H1 (cell line): ENCODE measurements around the gene CAMSAP3. TPM values are rescaled to one million over a fixed set of nuclear protein-coding genes. Genes with fewer than 3 reads are reported as not detected.

Source experiments
- CTCF ChIA-PET: fragments of 300-600 bp; sonication (Branson Sonifier 250); formaldehyde crosslinking; loops from one replicate; lab custom pipeline; 2021; ENCODE audit not compliant: partially characterized antibody; lab: Charles Lee
- POLR2A ChIA-PET: fragments of 300-600 bp; sonication (Branson Sonifier 250); formaldehyde crosslinking; loops from one replicate; lab custom pipeline; 2021; ENCODE audit warnings: inconsistent platforms; ENCODE audit not compliant: partially characterized antibody; lab: Charles Lee
- DNase-seq, 2 experiments: peaks; one replicate each; pipeline versions ENCODE4 v3.0.0 to v3.0.0-alpha.2; 2010 to 2022; ENCODE audit warnings: low spot score in 2 of 2, low read depth in 1 of 2, mixed read lengths in 1 of 2
- FAIRE-seq: peaks from 2 replicates; lab custom pipeline; 2011; peaks lifted over from hg19 to GRCh38; lab: Jason Lieb, UNC
- H2AFZ ChIP-seq: 2 replicates; pipeline ENCODE4 v1.8.1; 2012; ENCODE audit warnings: low read length, inconsistent platforms
- H2AK5ac ChIP-seq: 2 replicates; pipeline ENCODE4 v1.6.1; 2013; ENCODE audit warnings: low read depth, low read length
- H2BK120ac ChIP-seq: replicated peaks from 2 replicates; pipeline ENCODE3; 2013; ENCODE audit warnings: low read depth, low read length, inconsistent platforms
- H2BK12ac ChIP-seq: 2 replicates; pipeline ENCODE4 v1.6.1; 2013; ENCODE audit warnings: low read depth, low read length
- H2BK15ac ChIP-seq: 2 replicates; pipeline ENCODE4 v1.6.1; 2013; ENCODE audit warnings: low read length
- H2BK20ac ChIP-seq: 2 replicates; pipeline ENCODE4 v1.6.1; 2013; ENCODE audit warnings: low read length
- H2BK5ac ChIP-seq: 2 replicates; pipeline ENCODE4 v1.6.1; 2013; ENCODE audit warnings: low read depth, low read length
- H3K14ac ChIP-seq: 2 replicates; pipeline ENCODE4 v1.6.1; 2013; ENCODE audit warnings: inconsistent platforms; ENCODE audit not compliant: insufficient read length
- H3K18ac ChIP-seq: 2 replicates; pipeline ENCODE4 v1.6.1; 2013; ENCODE audit warnings: low read length; ENCODE audit errors: extremely low read depth
- H3K23ac ChIP-seq: 2 replicates; pipeline ENCODE4 v1.6.1; 2013; ENCODE audit warnings: inconsistent platforms; ENCODE audit not compliant: insufficient read length
- H3K23me2 ChIP-seq: 2 replicates; pipeline ENCODE4 v1.6.1; 2013; ENCODE audit warnings: low read depth, low read length
- H3K27ac ChIP-seq: 2 replicates; pipeline ENCODE4 v1.6.1; 2011; ENCODE audit warnings: low read depth, low read length, inconsistent platforms
- H3K27me3 ChIP-seq, 4 experiments: replicated peaks in 1 of 4; 1 replicate in 1 of 4; 2 replicates in 3 of 4; pipeline versions ENCODE4 v1.6.1 to v1.8.1; 2011 to 2013; ENCODE audit warnings: low read length in 3 of 4, mild to moderate bottlenecking in 3 of 4, inconsistent platforms in 2 of 4, mixed read lengths in 2 of 4, moderate library complexity in 1 of 4; ENCODE audit not compliant: control insufficient read depth in 3 of 4, insufficient read depth in 3 of 4; ENCODE audit errors: extremely low read depth in 1 of 4
- H3K36me3 ChIP-seq, 4 experiments: 2 replicates each; pipeline versions ENCODE4 v1.6.1 to v1.8.1; 2011 to 2013; ENCODE audit warnings: mild to moderate bottlenecking in 4 of 4, low read length in 3 of 4, moderate library complexity in 2 of 4, control low read depth in 1 of 4, inconsistent platforms in 1 of 4; ENCODE audit not compliant: insufficient read depth in 4 of 4, control insufficient read depth in 2 of 4
- H3K4ac ChIP-seq: replicated peaks from 2 replicates; pipeline ENCODE3; 2013; ENCODE audit warnings: low read length, low read depth, mixed read lengths, inconsistent platforms; ENCODE audit not compliant: insufficient read length
- H3K4me1 ChIP-seq, 4 experiments: replicated peaks in 1 of 4; 1 replicate in 1 of 4; 2 replicates in 3 of 4; pipeline versions ENCODE4 v1.6.1 to v1.8.1; 2011 to 2013; ENCODE audit warnings: low read length in 3 of 4, inconsistent platforms in 2 of 4, mixed read lengths in 1 of 4; ENCODE audit not compliant: insufficient read depth in 4 of 4, control insufficient read depth in 3 of 4
- H3K4me2 ChIP-seq, 2 experiments: 2 replicates each; pipeline versions ENCODE4 v1.6.1 to v1.8.1; 2011 to 2013; ENCODE audit warnings: low read depth in 2 of 2, low read length in 2 of 2, control low read depth in 1 of 2, inconsistent platforms in 1 of 2, mild to moderate bottlenecking in 1 of 2; ENCODE audit not compliant: insufficient read depth in 1 of 2
- H3K4me3 ChIP-seq, 4 experiments: fragments of 200-600, 300-600 bp in 1 of 4; sonication (generic), shearing (Covaris generic), sonication (Bioruptor Twin) in 1 of 4; 2 replicates each; pipeline versions ENCODE4 v1.5.1 to v1.8.1; 2011 to 2016; ENCODE audit warnings: low read length in 4 of 4, low read depth in 3 of 4, control low read depth in 2 of 4, inconsistent platforms in 2 of 4, mild to moderate bottlenecking in 2 of 4, mixed read lengths in 1 of 4, moderate library complexity in 1 of 4; ENCODE audit not compliant: insufficient read depth in 2 of 4; ENCODE audit errors: extremely low read depth in 1 of 4
- H3K56ac ChIP-seq: replicated peaks from 2 replicates; pipeline ENCODE3; 2013; ENCODE audit warnings: low read depth, mild to moderate bottlenecking, mixed read lengths, low read length, inconsistent platforms; ENCODE audit not compliant: insufficient read length
- H3K79me1 ChIP-seq: 2 replicates; pipeline ENCODE4 v1.6.1; 2013; ENCODE audit warnings: low read depth, low read length, control low read depth
- H3K79me2 ChIP-seq, 2 experiments: 2 replicates each; pipeline versions ENCODE4 v1.6.1 to v1.8.1; 2012 to 2013; ENCODE audit warnings: low read length in 2 of 2, mild to moderate bottlenecking in 2 of 2, inconsistent platforms in 1 of 2; ENCODE audit not compliant: insufficient read depth in 2 of 2, control insufficient read depth in 1 of 2
- H3K9ac ChIP-seq, 4 experiments: replicated peaks in 1 of 4; 1 replicate in 1 of 4; 2 replicates in 3 of 4; pipeline versions ENCODE4 v1.6.1 to v1.8.1; 2011 to 2013; ENCODE audit warnings: low read depth in 3 of 4, low read length in 3 of 4, control low read depth in 2 of 4, mild to moderate bottlenecking in 2 of 4, moderate library complexity in 2 of 4, inconsistent platforms in 1 of 4; ENCODE audit errors: extremely low read depth in 1 of 4
- H3K9me3 ChIP-seq, 2 experiments: 2 replicates each; pipeline versions ENCODE4 v1.6.1 to v1.8.1; 2012 to 2013; ENCODE audit warnings: mild to moderate bottlenecking in 2 of 2, moderate library complexity in 2 of 2, control low read depth in 1 of 2, inconsistent platforms in 1 of 2, low read depth in 1 of 2, low read length in 1 of 2, mixed read lengths in 1 of 2; ENCODE audit not compliant: insufficient read depth in 2 of 2
- H4K20me1 ChIP-seq, 2 experiments: replicated peaks in 1 of 2; 2 replicates each; pipeline versions ENCODE3 to v1.8.1; 2011 to 2013; ENCODE audit warnings: inconsistent platforms in 2 of 2, low read length in 2 of 2, mild to moderate bottlenecking in 1 of 2; ENCODE audit not compliant: insufficient read depth in 2 of 2, control insufficient read depth in 1 of 2
- H4K5ac ChIP-seq: 2 replicates; pipeline ENCODE4 v1.6.1; 2013; ENCODE audit warnings: low read length, low read depth, mixed read lengths, inconsistent platforms; ENCODE audit not compliant: insufficient read length
- H4K8ac ChIP-seq: 2 replicates; pipeline ENCODE4 v1.8.0; 2013; ENCODE audit warnings: mild to moderate bottlenecking, moderate library complexity, low read length, inconsistent platforms; ENCODE audit not compliant: insufficient read depth; ENCODE audit errors: extremely low read depth
- H4K91ac ChIP-seq: replicated peaks from 2 replicates; pipeline ENCODE3; 2013; ENCODE audit warnings: low read length, mixed read lengths, inconsistent platforms; ENCODE audit not compliant: insufficient read length
- FOSL1 ChIP-seq: IDR thresholded peaks from 2 replicates; pipeline ENCODE4 v1.6.1; 2011; ENCODE audit warnings: mild to moderate bottlenecking, low read depth, low read length, moderate library complexity; ENCODE audit not compliant: insufficient read depth
- JUN ChIP-seq: IDR thresholded peaks from 2 replicates; pipeline ENCODE4 v1.6.1; 2011; ENCODE audit warnings: low read depth, mild to moderate bottlenecking, improper control_type of control experiment, low read length
- POLR2AphosphoS5 ChIP-seq: IDR thresholded peaks from 2 replicates; pipeline ENCODE4 v1.6.1; 2011; ENCODE audit warnings: low read depth, low read length
- WGBS, 2 experiments: shearing (Covaris generic) in 1 of 2; methylation state at CpG; one replicate each; pipeline versions ENCODE4 v1.1.6 to v1.1.7; 2013 to 2015; ENCODE audit warnings: low lambda C conversion rate in 2 of 2, mixed read lengths in 2 of 2, inconsistent platforms in 1 of 2, low coverage in 1 of 2, missing lambda C conversion rate in 1 of 2; ENCODE audit not compliant: insufficient replicate concordance in 2 of 2, insufficient coverage in 1 of 2, insufficient read length in 1 of 2; ENCODE audit errors: extremely low coverage in 1 of 2, missing lambda C conversion rate in 1 of 2; 5-methylcytosine and 5-hydroxymethylcytosine counted together
- polyA plus RNA-seq, 7 experiments: library from polyadenylated mRNA; depleted of rRNA in 3 of 7; stranded (reverse) in 5 of 7; unstranded in 2 of 7; fragments of >200 nt in 5 of 7; fragments of 200-250 nt in 2 of 7; gene quantifications; 1 replicate in 5 of 7; 2 replicates in 1 of 7; 4 replicates in 1 of 7; pipeline versions ENCODE4 v1.2.1 to v1.2.3, GENCODE V29; 2011 to 2013; ENCODE audit warnings: missing spikeins in 2 of 7, mixed read lengths in 2 of 7
- total RNA-seq: library from RNA; stranded (reverse); fragmentation: NEBNext Ultra II Directional; extraction: Animal tissue kit (Norgen Biotek cat#: 25700); gene quantifications from 2 replicates; pipeline ENCODE4 v1.2.1, GENCODE V29; 2021
- TF ChIP-seq, protein P1 (sequence below): IDR thresholded peaks from 2 replicates; pipeline ENCODE4 v1.6.1; 2012; ENCODE audit warnings: inconsistent platforms

Gene CAMSAP3
- total and polyA plus RNA-seq, 2 of the 8 experiments (the other 6 are each of a cell fraction or from before 2014, with no cell fraction given): 11.4 to 30.4 TPM

DNA sequence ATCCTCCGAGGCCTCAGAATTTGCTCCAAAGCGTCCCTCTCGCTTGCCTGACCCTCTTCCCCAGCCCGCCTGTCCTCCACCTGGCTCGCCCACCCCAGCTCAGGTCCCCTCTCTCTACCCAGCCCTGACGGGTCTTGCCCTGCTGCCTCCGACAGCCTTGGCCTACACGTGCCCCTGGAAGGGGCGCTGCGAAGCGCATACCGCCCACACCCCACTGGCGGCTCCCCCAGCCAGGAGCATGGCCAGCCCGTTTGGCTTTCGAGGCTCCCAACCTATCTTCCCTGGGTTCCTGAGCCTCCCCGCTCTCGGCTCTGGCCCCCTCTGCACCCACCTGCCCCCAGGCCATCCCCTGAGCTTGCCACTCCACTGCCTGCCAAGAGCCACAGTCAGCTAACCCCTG, 29.1 kb downstream of the CAMSAP3 start:
- TF ChIP-seq POLR2AphosphoS5: no peak
- TF ChIP-seq JUN: no peak
- TF ChIP-seq, protein P1, sequence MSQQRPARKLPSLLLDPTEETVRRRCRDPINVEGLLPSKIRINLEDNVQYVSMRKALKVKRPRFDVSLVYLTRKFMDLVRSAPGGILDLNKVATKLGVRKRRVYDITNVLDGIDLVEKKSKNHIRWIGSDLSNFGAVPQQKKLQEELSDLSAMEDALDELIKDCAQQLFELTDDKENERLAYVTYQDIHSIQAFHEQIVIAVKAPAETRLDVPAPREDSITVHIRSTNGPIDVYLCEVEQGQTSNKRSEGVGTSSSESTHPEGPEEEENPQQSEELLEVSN: no peak
- TF ChIP-seq FOSL1: no peak
- H2AFZ ChIP-seq: no peak overlapping the region
- no peak overlapping the region for H2BK120ac ChIP-seq
- WGBS, 2 experiments: 96% methylated on average over 13 of the region's 17 CpGs; no CpG with 5 or more reads in 1 of the 2 experiments
- H2BK15ac ChIP-seq: no peak overlapping the region
- ChIA-PET POLR2A (interaction anchor here (0.6 to 6.4 kb wide), 4 partner anchors 9 to 56 kb away, joined by 3 to 34 read pairs (median 3); partner anchors contain the start of gene PCP2), CTCF (interaction anchor here (0.6 to 1.2 kb wide), 5 partner anchors 13 to 128 kb away, joined by 3 to 4 read pairs (median 3); no protein-coding TSS in a partner anchor)
- H3K36me3 ChIP-seq: peaks cover 8 to 34% (median 23%) of the 10 kb centered on the region in 4 experiments; a peak in 6 of 8 replicates
- no peak overlapping the region for H4K91ac ChIP-seq
- H3K27me3 ChIP-seq: no peaks in the 10 kb centered on the region
- no peak overlapping the region for H3K4me2 ChIP-seq
- peaks cover 4 to 24% of the 10 kb centered on the region in 2 experiments for H4K20me1 ChIP-seq
- H3K79me2 ChIP-seq: peaks cover 10 to 34% of the 10 kb centered on the region in 2 experiments; a peak in 3 of 4 replicates
- H3K27ac ChIP-seq: no peak overlapping the region
- H2BK5ac ChIP-seq: no peak overlapping the region
- no peak overlapping the region; the same call in 1 of the 2 replicates for H4K8ac ChIP-seq
- no peak overlapping the region for H3K56ac ChIP-seq
- peaks cover 28% of the 10 kb centered on the region for H3K79me1 ChIP-seq
- H3K18ac ChIP-seq: no peak overlapping the region
- no peak overlapping the region for H3K4me3 ChIP-seq
- H2BK12ac ChIP-seq: no peak overlapping the region
- H2BK20ac ChIP-seq: no peak overlapping the region
- H3K23me2 ChIP-seq: peaks cover 6% of the 10 kb centered on the region; the same call in 1 of the 2 replicates
- no peak overlapping the region for H3K23ac ChIP-seq
- no peak overlapping the region for H3K9ac ChIP-seq
- no peak overlapping the region for H3K4ac ChIP-seq
- peaks cover 0 to 6% (median under 1%) of the 10 kb centered on the region in 4 experiments; a peak in 2 of 7 replicates for H3K4me1 ChIP-seq
- H3K14ac ChIP-seq: no peak overlapping the region
- H4K5ac ChIP-seq: no peak overlapping the region
- FAIRE-seq (no peak), DNase-seq (no peak)
- H3K9me3 ChIP-seq: no peaks in the 10 kb centered on the region
- no peak overlapping the region for H2AK5ac ChIP-seq
